Measurements from ENCODE around the gene PTBP1. TPM values are rescaled to one million over a fixed set of nuclear protein-coding genes. Genes with fewer than 3 reads are reported as not detected.
A peak's percentile ranks its signal among the peaks of the same experiment; 100 is the strongest.

The PTBP1 gene
- total RNA-seq, 1 donor from 2014 or later = 614 TPM

DNA sequence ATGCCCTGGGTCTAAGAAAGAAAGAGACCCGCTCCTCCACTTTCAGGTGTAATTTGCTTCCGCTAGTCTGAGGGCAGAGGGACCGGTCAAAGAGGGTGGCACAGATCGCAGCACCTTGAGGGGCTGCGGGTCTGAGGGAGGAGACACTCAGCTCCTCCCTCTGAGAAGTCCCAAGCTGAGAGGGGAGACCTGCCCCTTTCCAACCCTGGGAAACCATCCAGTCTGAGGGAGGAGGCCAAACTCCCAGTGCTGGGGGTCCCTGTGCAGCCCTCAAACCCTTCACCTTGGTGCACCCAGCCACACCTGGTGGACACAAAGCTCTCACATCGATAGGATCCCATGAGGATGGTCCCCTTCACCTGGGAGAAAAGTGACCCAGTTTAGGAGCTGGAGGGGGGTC, 33.4 kb upstream of the PTBP1 start:
- H3K9me3 Mint-ChIP-seq (ENCODE audit: unreplicated experiment) = peaks cover 5% of the 10 kb centered on the region
- no peak overlapping the region for H3K27ac Mint-ChIP-seq (ENCODE audit: unreplicated experiment)
- H3K27me3 Mint-ChIP-seq (ENCODE audit: unreplicated experiment) = no peaks in the 10 kb centered on the region
- H3K4me3 Mint-ChIP-seq (ENCODE audit: unreplicated experiment) = no peak overlapping the region
- no peaks in the 10 kb centered on the region for H3K4me1 Mint-ChIP-seq (ENCODE audit: unreplicated experiment)
- no peak for DNase-seq (ENCODE audit: low spot score)
- peaks cover 5% of the 10 kb centered on the region for H3K36me3 Mint-ChIP-seq (ENCODE audit: low read depth, unreplicated experiment)
- TF ChIP-seq, protein P1, sequence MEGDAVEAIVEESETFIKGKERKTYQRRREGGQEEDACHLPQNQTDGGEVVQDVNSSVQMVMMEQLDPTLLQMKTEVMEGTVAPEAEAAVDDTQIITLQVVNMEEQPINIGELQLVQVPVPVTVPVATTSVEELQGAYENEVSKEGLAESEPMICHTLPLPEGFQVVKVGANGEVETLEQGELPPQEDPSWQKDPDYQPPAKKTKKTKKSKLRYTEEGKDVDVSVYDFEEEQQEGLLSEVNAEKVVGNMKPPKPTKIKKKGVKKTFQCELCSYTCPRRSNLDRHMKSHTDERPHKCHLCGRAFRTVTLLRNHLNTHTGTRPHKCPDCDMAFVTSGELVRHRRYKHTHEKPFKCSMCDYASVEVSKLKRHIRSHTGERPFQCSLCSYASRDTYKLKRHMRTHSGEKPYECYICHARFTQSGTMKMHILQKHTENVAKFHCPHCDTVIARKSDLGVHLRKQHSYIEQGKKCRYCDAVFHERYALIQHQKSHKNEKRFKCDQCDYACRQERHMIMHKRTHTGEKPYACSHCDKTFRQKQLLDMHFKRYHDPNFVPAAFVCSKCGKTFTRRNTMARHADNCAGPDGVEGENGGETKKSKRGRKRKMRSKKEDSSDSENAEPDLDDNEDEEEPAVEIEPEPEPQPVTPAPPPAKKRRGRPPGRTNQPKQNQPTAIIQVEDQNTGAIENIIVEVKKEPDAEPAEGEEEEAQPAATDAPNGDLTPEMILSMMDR (IDR thresholded peaks at IDR 0.05; ENCODE audit: unreplicated experiment) = no peak

- Mint-ChIP-seq H3K36me3 (ENCODE audit: low read depth, unreplicated experiment) (peaks cover 4% of the 10 kb centered on the region), H3K4me1 (ENCODE audit: unreplicated experiment) (no peaks in the 10 kb centered on the region), H3K9me3 (ENCODE audit: unreplicated experiment) (peaks cover 4% of the 10 kb centered on the region), H3K27ac (ENCODE audit: unreplicated experiment) (no peak overlapping the region), H3K27me3 (ENCODE audit: unreplicated experiment) (no peaks in the 10 kb centered on the region), H3K4me3 (ENCODE audit: unreplicated experiment) (no peak overlapping the region)
- DNase-seq (ENCODE audit: low spot score) = no peak
- TF ChIP-seq, protein P1 (IDR thresholded peaks at IDR 0.05; ENCODE audit: unreplicated experiment) = no peak
These were observed 33.0 kb upstream of the PTBP1 start for GRCh38 chr19:764301-764700.

GRCh38 chr19:765179-765738, 32.0 kb upstream of the PTBP1 start:
- Mint-ChIP-seq H3K4me1 (ENCODE audit: unreplicated experiment) (no peaks in the 10 kb centered on the region), H3K27ac (ENCODE audit: unreplicated experiment) (no peak overlapping the region), H3K4me3 (ENCODE audit: unreplicated experiment) (peak overlapping the region; percentile 37), H3K27me3 (ENCODE audit: unreplicated experiment) (no peaks in the 10 kb centered on the region), H3K36me3 (ENCODE audit: low read depth, unreplicated experiment) (no peaks in the 10 kb centered on the region), H3K9me3 (ENCODE audit: unreplicated experiment) (no peaks in the 10 kb centered on the region)
- TF ChIP-seq, protein P1 (IDR thresholded peaks at IDR 0.05; ENCODE audit: unreplicated experiment) = no peak
- no peak for DNase-seq (ENCODE audit: low spot score)

- Mint-ChIP-seq H3K4me1 (ENCODE audit: unreplicated experiment) (no peaks in the 10 kb centered on the region), H3K4me3 (ENCODE audit: unreplicated experiment) (no peak overlapping the region), H3K27me3 (ENCODE audit: unreplicated experiment) (peaks cover 2% of the 10 kb centered on the region), H3K9me3 (ENCODE audit: unreplicated experiment) (no peaks in the 10 kb centered on the region), H3K27ac (ENCODE audit: unreplicated experiment) (no peak overlapping the region), H3K36me3 (ENCODE audit: low read depth, unreplicated experiment) (no peaks in the 10 kb centered on the region)
- DNase-seq (ENCODE audit: low spot score) = no peak
- TF ChIP-seq, protein P1 (IDR thresholded peaks at IDR 0.05; ENCODE audit: unreplicated experiment) = no peak
These were observed 28.8 kb upstream of the PTBP1 start for GRCh38 chr19:768424-768823.

GRCh38 chr19:769616-770015, 27.6 kb upstream of the PTBP1 start:
- no peaks in the 10 kb centered on the region for H3K9me3 Mint-ChIP-seq (ENCODE audit: unreplicated experiment)
- H3K4me1 Mint-ChIP-seq (ENCODE audit: unreplicated experiment) = no peaks in the 10 kb centered on the region
- TF ChIP-seq, protein P1 (IDR thresholded peaks at IDR 0.05; ENCODE audit: unreplicated experiment) = no peak
- DNase-seq (ENCODE audit: low spot score) = no peak
- peaks cover 2% of the 10 kb centered on the region for H3K27me3 Mint-ChIP-seq (ENCODE audit: unreplicated experiment)
- no peaks in the 10 kb centered on the region for H3K36me3 Mint-ChIP-seq (ENCODE audit: low read depth, unreplicated experiment)
- no peak overlapping the region for H3K4me3 Mint-ChIP-seq (ENCODE audit: unreplicated experiment)
- no peak overlapping the region for H3K27ac Mint-ChIP-seq (ENCODE audit: unreplicated experiment)

All from endothelial cell (in vitro differentiated cells).